DMS153 treated with DMSO at 0.1 percent for 48 hours (cell line): ENCODE results near the gene SPTBN5.

Experiments used
- DNase-seq: peaks from one replicate; lab custom pipeline; 2025; ENCODE audit not compliant: unreplicated experiment; lab: John Stamatoyannopoulos, UW

Gene SPTBN5

GRCh38 chr15:41904541-41905005 is 10.7 kb upstream of the SPTBN5 start:
- peak; percentile 2 for DNase-seq

DNA sequence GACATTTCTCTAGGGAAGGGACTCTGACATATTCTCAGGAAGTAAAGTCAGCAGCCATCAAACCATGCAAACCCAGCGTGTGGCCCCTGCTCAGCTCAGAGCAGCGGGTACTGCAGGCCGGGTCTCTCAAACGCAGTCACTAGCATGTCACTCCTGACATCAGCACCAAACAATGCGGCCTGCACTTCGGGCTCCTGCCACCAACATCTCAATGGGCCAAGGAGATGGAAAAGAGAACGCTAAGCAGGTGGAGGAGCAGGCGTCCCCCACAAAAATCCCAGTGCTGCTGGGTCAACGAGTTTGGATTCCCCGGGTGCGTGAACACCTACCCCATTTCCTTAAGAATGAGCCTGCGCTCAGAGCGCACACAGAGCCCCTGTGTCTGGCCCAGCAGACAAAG is 9.9 kb upstream of the SPTBN5 start:
- DNase-seq = no peak

DNA sequence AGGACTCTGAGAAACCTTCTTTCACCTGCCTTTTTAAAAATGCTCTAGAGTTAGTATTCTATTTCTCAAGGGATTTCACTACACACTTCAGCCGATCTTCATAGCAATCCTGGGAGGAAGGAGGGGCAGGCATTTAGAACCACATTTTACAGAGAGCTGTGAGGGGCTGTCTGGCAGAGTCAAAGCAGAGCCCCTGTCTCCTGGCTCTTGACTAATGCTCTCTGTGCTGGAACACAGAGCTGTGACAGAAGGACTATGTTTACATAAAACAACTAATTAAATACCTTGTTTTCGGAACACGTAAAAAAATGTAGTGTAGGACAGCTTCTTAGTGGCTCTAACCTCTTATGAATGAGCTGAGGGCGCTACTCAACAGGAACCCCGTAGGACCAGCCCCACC is 7.6 kb upstream of the SPTBN5 start:
- no peak for DNase-seq

- no peak for DNase-seq
These were observed 6.9 kb upstream of the SPTBN5 start for GRCh38 chr15:41900526-41901380.

DNA sequence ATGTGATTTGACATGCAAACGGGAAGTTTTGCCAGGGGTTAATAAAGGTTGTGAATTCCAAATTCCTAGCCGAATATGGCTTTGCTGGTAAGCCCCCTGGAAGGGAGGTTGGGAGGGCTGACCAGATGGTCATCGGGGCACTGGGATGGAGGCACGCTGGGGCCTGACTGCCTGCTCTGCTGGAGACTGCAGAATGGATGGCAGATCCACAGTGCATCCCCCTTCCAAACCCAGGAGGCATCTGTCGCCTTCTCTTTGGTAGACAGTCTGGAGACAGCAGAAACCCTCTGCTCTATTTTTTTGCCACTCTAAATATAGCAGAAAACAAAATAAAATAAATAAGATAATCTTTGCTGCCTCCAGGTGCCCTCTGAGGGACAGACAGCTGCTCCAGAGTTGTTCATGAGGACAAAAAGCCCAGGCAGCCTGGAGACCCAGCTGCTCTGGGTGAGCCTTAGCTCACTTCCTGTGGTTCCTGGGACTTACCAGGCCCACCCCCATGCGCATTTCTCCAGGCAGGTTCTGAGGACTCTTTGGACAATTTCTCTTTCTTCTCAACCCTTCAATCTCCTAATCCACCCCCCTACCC is 6.1 kb upstream of the SPTBN5 start:
- no peak for DNase-seq

GRCh38 chr15:41897363-41897799 is 3.5 kb upstream of the SPTBN5 start:
- DNase-seq = no peak

- no peak for DNase-seq
These were observed 2.7 kb upstream of the SPTBN5 start for GRCh38 chr15:41896566-41896965.

GRCh38 chr15:41895957-41896356 is 2.1 kb upstream of the SPTBN5 start:
- DNase-seq = no peak

DNA sequence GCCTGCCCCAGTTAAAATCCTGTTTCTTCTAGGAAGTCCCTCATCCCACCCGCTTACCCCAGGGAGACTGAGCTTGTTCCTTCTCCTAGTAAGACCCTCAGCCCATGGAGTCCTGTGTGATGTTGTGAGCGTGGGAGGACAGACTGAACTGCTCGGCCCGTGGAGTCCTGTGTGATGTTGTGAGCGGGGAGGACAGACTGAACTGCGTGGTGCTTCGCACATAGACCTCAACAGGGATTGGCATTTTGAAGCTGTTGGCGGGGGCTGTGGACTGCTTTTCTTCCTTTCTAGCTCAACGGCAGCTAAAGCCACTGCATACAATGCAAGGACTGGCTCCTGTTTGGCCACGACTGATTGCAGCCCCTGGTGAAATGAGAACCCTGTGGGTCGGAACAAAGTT is 1.6 kb upstream of the SPTBN5 start:
- no peak for DNase-seq

- DNase-seq = peak; percentile 33
These were observed 1.1 kb upstream of the SPTBN5 start for GRCh38 chr15:41894791-41895463.

DNA sequence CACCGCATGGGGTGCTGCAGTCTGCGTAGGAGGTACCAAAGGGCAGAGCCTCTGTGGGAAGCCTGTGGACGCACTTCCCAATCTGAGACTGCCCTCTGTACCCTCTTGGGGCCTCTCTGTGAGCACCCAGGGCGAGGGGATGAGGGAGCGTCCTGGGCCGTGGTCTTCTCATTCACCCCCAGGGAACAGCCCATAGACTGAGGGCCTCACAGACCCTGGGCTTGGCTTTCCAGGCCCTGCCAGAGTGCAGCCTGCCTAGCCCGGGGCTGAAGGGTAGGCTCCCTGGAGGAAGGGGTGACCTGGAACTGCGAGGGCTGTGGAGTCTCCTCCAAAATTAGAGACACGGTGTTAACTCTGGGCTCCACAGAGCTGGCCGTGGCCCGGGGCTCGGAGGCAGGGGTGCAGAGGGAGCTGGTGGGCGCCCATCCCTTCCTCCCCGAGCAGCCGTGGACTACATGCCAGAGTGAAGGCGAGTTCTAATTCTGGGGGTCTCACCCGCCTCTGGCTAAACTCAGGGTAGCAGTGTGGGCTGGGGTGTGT is 468 bp upstream of the SPTBN5 start:
- no peak for DNase-seq

DNA sequence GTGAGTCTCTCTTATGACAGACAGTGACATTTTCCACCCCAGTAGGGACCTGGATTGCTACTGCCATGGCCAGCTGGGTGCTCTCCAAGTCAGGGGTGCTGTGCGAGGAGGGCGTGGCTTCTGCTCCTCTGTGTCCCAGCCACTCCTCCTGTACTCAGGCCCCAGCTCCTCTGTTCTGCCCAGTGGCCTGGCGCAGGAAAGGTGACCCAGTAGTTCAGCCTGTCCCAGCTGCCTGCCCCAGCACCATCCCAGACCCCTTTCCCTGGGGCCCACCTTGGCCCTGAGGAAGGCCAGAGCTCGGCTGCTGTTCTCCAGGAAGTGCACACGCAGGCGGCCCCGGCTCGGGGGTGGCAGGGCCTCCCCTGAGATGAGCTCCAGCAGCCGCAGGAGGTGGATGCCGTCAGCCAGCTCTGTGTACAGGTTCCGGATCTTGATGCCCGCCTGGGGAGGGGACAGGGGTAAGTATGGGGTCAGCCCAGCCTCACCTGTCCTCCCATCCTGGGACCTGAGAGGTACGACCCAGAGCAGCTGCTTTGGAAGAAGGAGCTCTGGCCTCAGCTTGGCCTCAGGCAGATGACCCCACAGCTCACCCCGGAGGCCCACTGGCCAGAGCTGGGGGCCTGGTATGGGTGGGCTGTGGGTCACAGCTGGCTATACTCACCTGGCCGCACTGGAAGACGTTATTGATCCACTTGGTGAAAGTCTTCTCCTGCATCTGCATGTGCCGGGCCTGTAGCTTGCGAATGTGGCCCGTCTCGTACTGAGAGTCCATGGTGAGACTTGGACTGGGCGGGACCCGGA is 1.0 kb downstream of the SPTBN5 start:
- DNase-seq = no peak

GRCh38 chr15:41891946-41892345 is 1.9 kb downstream of the SPTBN5 start:
- DNase-seq = peak; percentile 46

DNA sequence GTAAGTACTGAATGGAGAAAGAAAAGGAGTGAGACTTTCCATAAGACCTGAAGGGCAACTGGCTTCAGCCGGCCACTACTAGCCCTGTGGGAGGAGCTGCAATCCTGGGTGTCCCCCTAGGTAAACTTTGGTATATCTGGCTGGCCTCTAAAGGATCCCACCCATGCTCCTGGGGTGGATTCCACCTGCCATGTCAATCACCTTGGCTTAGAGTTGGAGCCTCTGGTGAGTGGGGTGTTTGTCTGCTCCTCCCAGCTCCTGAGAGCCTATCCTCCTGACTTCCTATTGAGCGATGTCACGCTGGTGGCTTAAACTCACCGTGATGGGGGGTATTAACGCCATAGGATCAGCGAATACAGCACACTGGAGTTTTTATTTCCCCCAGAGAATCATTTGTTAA is 2.6 kb downstream of the SPTBN5 start:
- DNase-seq = no peak

GRCh38 chr15:41890050-41890690 is 3.7 kb downstream of the SPTBN5 start:
- DNase-seq = no peak

DNA sequence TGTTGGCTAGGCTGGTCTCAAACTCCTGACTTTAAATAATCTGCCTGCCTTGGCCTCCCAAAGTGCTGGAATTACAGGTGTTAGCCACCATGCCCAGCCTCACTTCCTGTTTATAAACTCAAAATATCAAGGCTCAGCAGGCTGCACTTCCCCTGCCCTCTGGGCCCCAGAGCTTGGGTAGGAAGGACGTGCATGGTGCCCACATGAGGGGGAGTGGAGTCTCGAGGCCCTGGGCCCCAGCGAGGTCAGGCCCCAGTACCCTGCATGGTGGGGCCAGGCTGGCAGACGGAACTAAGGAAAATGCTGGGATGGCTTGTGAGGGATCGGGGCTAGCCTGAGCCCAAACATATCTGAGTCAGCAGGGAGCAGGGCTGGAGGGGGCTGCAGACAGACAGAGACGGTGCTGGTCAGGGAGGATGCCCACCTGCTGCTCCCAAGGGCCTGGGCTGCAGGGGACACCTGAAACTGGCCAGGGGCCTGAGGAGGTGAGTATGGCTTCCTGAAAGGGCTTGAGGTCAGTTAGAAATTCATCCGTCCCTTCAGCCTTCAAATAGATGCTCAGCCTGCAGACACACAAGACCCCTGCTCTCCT is 5.1 kb downstream of the SPTBN5 start:
- no peak for DNase-seq

- DNase-seq = no peak
These were observed 6.0 kb downstream of the SPTBN5 start for GRCh38 chr15:41887893-41888292.

GRCh38 chr15:41887161-41887560 is 6.7 kb downstream of the SPTBN5 start:
- no peak for DNase-seq

GRCh38 chr15:41886741-41887140 is 7.1 kb downstream of the SPTBN5 start:
- no peak for DNase-seq

DNA sequence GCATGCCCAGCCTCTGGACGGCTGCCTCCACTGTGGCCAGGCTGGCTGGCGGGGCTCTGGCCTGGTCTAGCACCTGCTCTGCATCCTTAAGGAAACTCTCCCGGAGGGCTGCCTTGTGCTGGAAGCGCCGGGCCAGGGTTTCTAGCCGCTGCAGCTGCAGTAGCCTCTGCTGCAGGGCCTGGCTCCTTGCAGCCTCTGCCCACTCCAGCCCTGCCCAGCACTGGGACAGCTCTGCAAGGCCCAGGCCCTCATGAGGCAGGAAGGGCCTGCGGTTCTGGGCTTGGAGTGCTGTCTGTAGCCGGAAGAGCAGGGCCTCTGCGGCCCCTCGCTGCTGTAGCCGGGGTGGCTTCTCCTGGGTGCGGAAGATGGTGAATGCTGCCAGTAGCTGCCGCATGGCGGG is 8.0 kb downstream of the SPTBN5 start:
- DNase-seq = no peak
